Cardiac fibroblast (primary cell): ENCODE measurements around the gene RAB36.
A peak's percentile ranks its signal among the peaks of the same experiment; 100 is the strongest.

Experiments
- DNase-seq, 2 donors: peaks; one replicate each; pipeline versions ENCODE4 v3.0.0 to v3.0.0-alpha.2; 2010; ENCODE audit warnings: low read depth in 2 of 2
- H3K4me3 ChIP-seq, 2 donors: replicated peaks in 1 of 2; 1 replicate in 1 of 2; 2 replicates in 1 of 2; pipeline ENCODE4 v1.5.1; 2011; ENCODE audit warnings: low read depth in 2 of 2, low read length in 2 of 2, mild to moderate bottlenecking in 2 of 2, moderate library complexity in 1 of 2
- TF ChIP-seq, protein P1 (sequence below): IDR thresholded peaks from one replicate; pipeline ENCODE4 v1.5.1; 2011; ENCODE audit warnings: low read depth, mild to moderate bottlenecking, low read length, inconsistent platforms

RAB36 gene

DNA sequence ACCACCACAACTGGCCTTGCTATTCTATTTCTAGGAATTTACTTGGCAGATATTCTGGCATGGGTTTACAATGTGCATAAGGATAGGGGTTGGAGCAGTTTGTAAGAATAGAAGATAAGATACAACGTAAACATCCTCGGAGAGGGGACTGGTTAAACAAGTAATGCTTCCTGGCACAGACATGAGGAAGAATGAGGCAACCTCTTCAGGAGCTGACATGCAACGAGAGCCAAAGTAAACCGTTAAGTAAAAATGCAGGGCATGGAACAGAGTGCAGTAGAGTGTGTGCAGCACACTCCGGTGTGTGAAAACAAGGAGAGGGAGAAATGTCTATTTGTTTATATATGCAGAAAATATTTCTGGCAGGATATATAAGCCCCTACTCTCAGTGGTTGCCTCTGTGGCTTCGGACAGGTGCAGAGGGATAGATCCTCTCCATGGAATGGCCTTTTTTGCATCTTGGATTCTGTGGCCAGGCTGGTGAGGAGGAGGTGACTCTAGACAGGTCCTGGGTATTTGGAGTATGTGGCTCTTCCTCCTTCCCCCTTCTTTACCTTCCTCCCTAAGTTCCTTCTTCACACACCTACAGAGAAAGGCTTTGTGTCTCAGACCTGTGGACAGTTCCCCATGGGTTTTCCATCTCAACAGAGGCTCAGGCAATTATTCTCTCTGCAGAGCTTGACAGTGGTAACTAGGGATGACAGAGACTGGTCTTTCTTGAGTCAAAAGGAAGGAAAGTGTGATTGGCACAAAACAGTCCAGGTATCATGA, 2.5 kb downstream of the RAB36 start:
- TF ChIP-seq, protein P1, sequence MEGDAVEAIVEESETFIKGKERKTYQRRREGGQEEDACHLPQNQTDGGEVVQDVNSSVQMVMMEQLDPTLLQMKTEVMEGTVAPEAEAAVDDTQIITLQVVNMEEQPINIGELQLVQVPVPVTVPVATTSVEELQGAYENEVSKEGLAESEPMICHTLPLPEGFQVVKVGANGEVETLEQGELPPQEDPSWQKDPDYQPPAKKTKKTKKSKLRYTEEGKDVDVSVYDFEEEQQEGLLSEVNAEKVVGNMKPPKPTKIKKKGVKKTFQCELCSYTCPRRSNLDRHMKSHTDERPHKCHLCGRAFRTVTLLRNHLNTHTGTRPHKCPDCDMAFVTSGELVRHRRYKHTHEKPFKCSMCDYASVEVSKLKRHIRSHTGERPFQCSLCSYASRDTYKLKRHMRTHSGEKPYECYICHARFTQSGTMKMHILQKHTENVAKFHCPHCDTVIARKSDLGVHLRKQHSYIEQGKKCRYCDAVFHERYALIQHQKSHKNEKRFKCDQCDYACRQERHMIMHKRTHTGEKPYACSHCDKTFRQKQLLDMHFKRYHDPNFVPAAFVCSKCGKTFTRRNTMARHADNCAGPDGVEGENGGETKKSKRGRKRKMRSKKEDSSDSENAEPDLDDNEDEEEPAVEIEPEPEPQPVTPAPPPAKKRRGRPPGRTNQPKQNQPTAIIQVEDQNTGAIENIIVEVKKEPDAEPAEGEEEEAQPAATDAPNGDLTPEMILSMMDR, result no peak
- no peak overlapping the region for H3K4me3 ChIP-seq
- DNase-seq, result peak; percentile 67 to 92

DNA sequence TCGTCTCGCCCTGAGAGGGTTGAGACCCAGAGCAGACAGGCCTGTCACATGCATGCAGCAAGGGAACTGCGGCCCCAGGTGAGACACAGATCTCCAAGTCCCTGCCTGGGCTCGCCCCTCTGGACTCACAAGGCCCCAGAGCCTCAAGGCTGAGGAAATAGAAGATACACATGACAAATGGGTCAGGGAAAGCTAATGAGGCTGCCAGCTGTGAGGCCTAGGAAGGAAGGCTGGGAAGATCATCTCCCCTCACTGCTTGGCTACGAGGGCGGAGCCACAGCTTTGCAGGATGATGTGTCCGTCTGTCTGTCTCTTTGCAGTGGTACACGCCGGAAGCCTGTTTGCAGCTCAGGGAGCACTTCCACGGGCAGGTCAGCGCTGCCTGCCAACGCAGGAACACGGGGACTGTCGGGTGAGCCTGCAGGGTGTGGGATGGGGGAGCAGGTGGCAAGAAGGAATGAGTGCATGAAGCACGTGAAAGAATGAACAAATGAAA, 4.5 kb downstream of the RAB36 start:
- TF ChIP-seq, protein P1, result no peak
- DNase-seq, result no peak
- H3K4me3 ChIP-seq, result no peak overlapping the region

DNA sequence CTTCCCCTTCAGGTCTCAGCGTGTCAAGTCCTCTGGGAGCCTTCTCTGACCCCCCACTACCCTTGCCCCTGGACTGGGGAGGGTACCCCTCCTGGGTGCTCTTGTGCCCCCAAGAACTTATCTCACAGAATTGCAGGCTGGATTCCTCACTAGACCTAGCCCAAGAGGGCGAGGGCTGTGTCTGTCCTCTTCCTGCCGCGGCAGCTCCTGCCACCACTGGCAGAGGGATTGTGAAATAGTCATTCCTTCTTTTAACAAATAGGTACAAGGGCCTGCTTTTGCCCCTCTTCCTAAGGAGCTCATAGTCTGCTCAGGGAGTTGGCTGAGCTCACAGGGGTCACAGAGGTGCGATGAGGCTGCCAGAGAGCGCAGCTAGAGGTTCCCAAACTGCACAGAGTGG, 5.5 kb downstream of the RAB36 start:
- TF ChIP-seq, protein P1, result no peak

DNA sequence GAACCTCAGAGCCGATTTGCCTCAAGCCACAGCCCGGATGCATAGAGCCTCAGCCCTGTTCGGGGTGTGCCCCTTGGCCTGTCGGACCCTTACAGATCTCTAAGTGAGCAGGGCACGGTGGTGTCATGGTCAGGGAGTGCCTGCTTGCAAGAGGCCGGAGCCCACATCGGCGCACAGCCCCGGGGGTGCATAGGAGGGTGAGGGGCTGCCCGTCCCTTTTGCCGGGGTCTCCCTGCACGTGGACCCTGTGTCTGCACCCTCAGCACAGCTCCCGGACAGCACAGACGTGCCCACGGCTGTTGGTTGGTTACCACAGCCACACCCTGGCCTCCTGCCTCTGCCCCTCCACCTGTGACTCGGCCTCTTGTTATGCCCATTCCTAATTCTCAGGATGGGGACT, 6.5 kb downstream of the RAB36 start:
- no peak overlapping the region for H3K4me3 ChIP-seq
- no peak for DNase-seq
- TF ChIP-seq, protein P1, result no peak

More for the DNA sequence above, 5.5 kb downstream of the RAB36 start:
- H3K4me3 ChIP-seq, result no peak overlapping the region
- DNase-seq, result no peak

DNA sequence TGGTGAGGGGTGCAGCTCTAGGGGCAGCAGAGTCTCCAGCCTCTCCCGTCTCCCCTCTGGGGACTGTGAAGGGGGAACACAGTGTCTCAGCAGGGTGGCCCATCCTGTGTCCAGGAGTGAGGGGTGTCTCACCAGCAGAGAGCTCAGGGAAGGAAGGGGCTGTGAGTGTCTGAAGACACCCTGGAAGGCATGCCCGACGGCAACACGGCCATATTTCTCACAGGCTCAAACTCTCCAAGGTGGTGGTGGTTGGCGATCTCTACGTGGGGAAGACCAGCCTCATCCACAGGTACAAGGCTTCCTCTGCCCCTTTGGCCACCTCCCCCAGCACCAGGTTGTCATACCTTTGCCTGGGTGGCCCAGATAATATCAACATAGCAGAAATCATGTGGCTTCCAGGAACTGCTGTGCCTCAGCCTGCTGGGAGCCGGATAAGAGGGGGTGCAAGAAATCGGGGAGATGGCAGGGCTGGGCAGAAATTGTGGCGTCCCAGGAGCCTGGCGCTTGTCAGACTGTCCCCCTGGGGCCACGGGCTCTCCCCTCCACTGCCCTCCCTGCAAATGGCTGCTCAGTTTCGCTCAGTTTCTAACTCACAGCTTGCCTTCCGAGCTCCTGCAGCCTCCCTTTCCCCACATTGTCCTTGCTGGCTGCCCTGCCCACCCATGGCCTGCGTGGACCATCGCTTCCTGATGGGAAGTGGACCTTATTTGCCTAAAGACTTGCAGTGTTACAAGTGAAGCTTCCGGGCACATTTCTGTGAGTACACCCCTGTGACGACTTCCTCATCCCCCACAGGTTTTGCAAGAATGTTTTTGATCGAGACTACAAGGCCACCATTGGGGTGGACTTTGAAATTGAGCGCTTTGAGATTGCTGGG, 7.2 kb downstream of the RAB36 start:
- H3K4me3 ChIP-seq, result no peak overlapping the region
- TF ChIP-seq, protein P1, result no peak
- no peak for DNase-seq

DNA sequence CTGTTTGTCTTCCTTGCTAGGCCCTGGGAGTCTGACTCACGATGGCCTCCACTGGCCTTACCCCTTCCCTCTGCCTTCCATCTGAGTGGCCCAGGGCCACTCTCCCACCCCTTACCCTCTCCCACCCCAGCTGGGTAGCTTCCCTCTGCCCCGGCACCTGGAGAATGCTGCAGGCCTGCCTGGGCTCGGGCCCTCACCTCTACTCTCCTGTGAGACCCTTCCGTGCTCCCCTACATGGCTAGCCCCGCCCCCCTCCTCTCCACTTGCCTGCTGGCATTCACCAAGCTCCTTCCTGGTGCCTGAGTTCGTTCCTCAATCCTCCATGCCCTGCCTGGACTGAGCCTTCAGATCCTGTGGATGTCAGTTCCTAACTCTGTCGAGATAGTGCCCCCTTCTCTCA, 8.7 kb downstream of the RAB36 start:
- TF ChIP-seq, protein P1, result no peak
- H3K4me3 ChIP-seq, result no peak overlapping the region
- DNase-seq, result no peak
